NCI-H345 (cell line): ENCODE measurements around the gene CENPP.

ENCODE experiments used
- DNase-seq: peaks from one replicate; lab custom pipeline; 2025; lab: John Stamatoyannopoulos, UW

The CENPP gene

GRCh38 chr9:92639124-92639523, 313.4 kb downstream of the CENPP start:
- DNase-seq, result no peak

GRCh38 chr9:92639791-92640271, 314.1 kb downstream of the CENPP start:
- no peak for DNase-seq

- DNase-seq, result no peak
Measured at GRCh38 chr9:92640398-92641091, 314.8 kb downstream of the CENPP start.

- DNase-seq, result no peak
Measured at GRCh38 chr9:92641092-92641809, 315.5 kb downstream of the CENPP start.

GRCh38 chr9:92642041-92642451, 316.3 kb downstream of the CENPP start:
- no peak for DNase-seq

- DNase-seq, result no peak
Measured at GRCh38 chr9:92642564-92642963, 316.8 kb downstream of the CENPP start.

- DNase-seq, result no peak
Measured at GRCh38 chr9:92644278-92644677, 318.5 kb downstream of the CENPP start.

- no peak for DNase-seq
Measured at GRCh38 chr9:92645041-92645440, 319.3 kb downstream of the CENPP start.

- no peak for DNase-seq
Measured at GRCh38 chr9:92647671-92648473, 322.1 kb downstream of the CENPP start.

- no peak for DNase-seq
Measured at GRCh38 chr9:92648474-92648971, 322.8 kb downstream of the CENPP start.

- DNase-seq, result no peak
Measured at GRCh38 chr9:92649007-92649406, 323.3 kb downstream of the CENPP start.

- DNase-seq, result no peak
Measured at GRCh38 chr9:92650296-92650695, 324.5 kb downstream of the CENPP start.

- DNase-seq, result no peak
Measured at GRCh38 chr9:92650839-92651621, 325.3 kb downstream of the CENPP start.

- no peak for DNase-seq
Measured at GRCh38 chr9:92652461-92652860, 326.7 kb downstream of the CENPP start.

GRCh38 chr9:92654481-92655301, 328.9 kb downstream of the CENPP start:
- no peak for DNase-seq

GRCh38 chr9:92655366-92655765, 329.6 kb downstream of the CENPP start:
- no peak for DNase-seq

- no peak for DNase-seq
Measured at GRCh38 chr9:92655896-92656536, 330.3 kb downstream of the CENPP start.

GRCh38 chr9:92656537-92656925, 330.8 kb downstream of the CENPP start:
- DNase-seq, result no peak

GRCh38 chr9:92657296-92658094, 331.7 kb downstream of the CENPP start:
- DNase-seq, result no peak
